Measurements from ENCODE around the gene C2CD3.

Gene C2CD3

DNA sequence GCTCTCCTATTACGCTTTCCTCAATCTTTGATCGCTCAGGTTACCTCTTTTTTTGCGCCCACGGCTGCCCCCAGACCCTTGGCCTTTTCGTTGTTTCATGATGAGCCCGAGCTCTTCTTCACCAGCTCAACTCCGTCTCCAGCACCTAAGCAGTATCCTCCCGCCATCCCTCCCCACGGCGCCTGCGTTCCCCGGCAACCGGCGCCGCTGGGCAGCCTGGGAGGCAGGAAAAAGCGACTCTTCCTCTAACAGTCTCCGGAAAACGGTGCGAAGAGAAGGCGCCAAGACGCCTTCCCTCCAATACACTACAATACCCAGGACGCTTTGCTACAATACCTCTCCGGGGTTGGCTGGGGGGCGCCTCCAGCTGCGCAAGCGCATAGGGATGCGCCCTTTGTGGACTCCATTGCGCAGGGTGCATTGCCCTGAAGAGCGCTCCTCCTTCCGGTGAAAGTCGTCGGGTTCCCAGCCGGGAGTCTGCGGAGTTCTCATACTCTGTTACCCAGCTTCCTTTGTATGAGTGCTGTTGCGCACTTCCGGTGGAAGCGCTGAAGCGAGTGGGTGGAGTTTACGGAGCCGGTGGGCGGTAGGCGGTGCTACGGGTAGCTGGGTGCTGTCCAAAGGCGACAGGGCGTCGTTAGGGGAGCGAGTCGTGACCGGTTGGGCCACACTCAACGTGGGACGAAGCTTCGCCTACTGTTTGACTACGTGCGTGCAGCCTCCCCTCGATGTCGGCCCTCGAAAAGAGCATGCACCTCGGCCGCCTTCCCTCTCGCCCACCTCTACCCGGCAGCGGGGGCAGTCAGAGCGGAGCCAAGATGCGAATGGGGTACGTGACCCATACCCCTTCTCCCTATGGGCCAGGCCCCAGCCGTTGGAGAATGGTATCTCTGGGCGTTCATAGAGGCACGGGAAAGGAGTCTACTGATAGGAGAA is at the start of gene C2CD3, which contains the start of gene PPME1:
TSS of gene C2CD3 (minus strand) at position 309 of the 936 bp plus-strand sequence. CDS start at position 99, 210 bp downstream.
TSS of gene PPME1 (plus strand) at position 596 of the 936 bp plus-strand sequence. CDS start at position 729, 133 bp downstream.
- DNase-seq (ENCODE audit: low read depth): peak; percentile 97

GRCh38 chr11:74220376-74220775 is 49.6 kb upstream of the C2CD3 start:
- DNase-seq (ENCODE audit: low read depth): no peak

DNA sequence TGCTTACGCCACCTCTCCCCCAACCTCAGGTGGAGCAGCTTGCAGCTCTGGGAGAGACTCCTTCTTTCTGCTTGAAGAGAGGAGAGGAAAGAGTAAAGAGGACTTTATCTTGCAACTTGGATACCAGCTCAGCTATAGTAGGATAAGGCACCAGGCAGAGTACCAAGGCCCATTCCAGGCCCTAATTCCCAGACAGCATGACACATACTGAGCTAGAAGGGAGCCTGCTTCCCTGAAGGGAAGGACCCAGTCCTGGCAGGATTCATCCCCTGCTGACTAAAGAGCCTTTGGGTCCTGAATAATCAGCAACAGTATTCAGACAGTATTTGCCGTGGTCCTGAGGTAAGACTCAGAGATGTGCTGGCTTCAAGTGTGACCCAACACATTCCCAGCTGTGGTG is 41.7 kb upstream of the C2CD3 start:
- no peak for DNase-seq (ENCODE audit: low read depth)

- no peak for DNase-seq (ENCODE audit: low read depth)
Observed at GRCh38 chr11:74208507-74208906, 37.7 kb upstream of the C2CD3 start.

DNA sequence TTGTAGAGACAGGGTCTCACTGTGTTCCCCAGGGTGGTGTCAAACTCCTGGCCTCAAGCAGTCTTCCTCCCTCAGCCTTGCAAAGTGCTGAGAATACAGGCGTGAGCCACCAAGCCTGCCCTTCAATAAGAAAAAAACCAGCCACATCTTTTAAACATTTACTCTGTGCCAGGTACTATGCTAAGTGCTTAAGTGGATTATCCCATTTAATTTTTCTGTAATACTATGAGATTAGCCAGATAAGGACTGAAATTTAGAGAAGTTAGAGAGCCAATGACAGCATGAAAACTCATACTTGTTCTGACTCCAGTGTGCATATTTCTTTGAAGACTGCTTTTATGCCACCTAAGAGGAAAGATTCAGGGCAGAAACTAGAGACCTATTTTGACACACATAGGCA is 35.9 kb upstream of the C2CD3 start:
- no peak for DNase-seq (ENCODE audit: low read depth)

GRCh38 chr11:74205181-74205580 is 34.4 kb upstream of the C2CD3 start:
- no peak for DNase-seq (ENCODE audit: low read depth)

GRCh38 chr11:74204701-74205100 is 33.9 kb upstream of the C2CD3 start:
- no peak for DNase-seq (ENCODE audit: low read depth)

DNA sequence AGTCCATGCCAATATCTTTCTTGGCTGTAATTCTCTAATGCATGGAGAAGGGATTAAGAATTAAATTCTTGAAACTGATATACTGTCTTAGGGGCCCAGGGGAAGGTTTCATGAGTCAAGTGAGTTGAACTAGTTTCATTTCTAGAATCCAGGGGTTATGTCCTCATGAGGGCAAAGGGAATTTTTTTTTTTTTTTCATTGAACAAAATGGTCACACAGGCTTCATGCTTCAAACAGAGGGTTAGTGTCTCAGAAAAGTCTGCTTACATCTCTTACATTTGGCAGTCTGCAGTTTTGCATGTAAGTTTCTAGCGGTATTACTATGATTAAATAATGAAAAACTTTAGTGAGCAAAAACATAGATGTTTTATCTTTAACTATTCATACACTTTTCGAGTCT is 33.2 kb upstream of the C2CD3 start:
- DNase-seq (ENCODE audit: low read depth): no peak

GRCh38 chr11:74196781-74197486 is 26.1 kb upstream of the C2CD3 start:
- no peak for DNase-seq (ENCODE audit: low read depth)

- DNase-seq (ENCODE audit: low read depth): no peak
Observed at GRCh38 chr11:74195828-74196227, 25.0 kb upstream of the C2CD3 start.

DNA sequence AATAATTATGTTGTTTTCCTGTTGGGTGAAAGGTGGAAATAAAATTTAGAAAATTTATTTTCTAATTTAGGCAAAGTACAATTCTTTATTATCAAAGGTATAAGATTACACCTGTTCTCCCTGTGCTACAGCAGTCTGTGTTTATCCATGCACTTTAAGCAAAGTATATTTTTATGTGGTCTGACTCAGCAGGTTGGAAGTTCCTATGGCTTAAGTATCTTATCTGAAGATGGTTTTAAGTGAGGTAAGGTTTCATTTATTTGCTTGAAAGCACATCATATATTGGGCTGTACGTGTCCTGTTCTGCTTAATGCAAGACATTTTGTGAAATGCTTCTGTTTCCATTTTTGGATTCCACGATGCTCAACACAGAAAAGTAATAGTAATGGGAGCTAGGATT is 14.9 kb upstream of the C2CD3 start:
- DNase-seq (ENCODE audit: low read depth): no peak

DNA sequence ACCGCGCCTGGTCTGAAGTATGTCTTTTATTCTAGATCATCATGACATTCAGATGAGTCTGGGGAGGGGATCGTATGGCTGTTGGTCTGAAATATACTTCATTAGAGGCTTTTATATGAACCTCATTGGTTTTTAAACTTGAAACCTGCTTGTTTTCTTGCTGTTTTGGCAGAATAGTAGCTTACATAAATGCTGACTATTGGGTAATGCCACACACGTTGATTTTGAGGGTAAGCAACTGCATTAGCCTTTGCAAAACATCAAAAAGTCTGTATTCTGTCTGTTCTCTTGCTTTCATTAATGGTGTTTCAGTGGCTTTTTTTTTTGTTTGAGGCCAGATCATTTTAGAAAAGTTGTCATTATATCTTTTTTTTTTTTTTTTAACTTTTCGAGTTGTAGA is 14.5 kb upstream of the C2CD3 start:
- no peak for DNase-seq (ENCODE audit: low read depth)

DNA sequence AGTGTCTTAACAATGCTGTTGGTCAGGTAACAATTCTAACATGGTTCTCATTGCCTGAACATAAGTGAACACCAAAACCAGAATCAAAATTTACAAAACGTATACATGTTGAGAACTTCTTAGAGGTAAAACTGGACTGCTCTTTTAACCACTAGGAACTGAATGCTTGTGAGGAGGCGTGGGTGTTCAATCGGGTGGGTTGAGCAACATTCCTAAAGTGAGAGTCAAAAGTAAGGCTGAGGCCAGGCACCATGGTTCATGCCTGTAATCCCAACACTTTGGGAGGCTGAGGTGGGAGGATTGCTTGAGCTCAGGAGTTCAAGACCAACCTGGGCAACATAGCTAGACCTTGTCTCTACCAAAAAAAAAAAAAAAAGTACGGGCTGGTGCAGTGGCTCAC is 11.8 kb upstream of the C2CD3 start:
- no peak for DNase-seq (ENCODE audit: low read depth)

DNA sequence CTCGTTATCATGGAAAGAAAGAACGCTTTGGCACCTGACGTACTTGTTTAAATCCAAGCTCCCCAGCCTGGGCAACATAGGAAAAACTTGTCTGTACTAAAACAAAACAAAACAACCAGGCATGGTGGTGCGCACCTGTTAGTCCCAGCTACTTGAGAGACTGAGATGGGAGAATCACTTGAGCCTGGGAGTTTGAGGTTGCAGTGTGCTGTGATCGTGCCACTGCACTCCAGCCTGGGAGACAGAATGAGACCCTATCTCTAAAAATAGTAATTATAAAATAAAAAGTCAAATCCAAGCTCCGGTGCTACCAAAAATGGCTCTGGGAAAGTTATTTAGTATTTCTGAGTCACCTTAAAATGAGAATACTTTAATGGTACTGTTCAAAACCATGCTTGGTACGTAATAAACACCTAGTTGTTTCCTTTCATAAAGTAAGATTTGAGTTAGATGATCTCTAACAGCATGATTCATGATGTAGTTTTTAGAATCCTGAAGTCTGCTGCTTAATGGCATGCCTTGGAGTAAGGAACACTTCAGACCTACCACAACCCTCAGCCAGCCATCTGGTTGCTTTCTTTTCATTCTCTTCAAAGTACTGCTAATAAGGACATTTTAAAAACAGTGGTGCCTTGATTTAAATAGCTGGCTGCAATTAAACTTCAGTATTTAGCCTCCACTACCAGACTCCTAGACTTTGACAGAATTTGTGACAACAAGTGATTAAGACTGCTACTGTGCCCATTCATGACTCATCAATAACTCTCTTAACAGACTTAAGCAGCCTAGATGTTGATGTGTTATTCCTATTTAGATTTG is 8.6 kb upstream of the C2CD3 start:
- DNase-seq (ENCODE audit: low read depth): no peak

DNA sequence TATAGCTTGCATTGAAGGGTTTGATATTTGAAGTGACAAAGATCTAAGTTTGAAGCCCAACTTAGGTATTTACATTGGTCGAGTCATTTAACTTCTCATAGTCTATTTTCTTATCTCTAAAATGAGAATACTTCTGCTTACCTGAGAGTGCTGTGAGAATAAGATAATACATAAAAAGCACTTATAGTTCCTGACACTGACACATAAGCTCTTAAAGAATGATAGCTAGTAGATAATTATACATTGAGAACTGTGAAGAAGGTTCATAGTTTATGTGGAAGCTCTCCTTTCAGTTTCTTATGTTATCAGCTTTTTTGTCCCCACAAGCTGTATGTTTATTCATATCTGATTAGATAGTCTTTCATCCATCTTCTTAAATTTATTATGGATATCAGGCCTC is 5.1 kb upstream of the C2CD3 start:
- no peak for DNase-seq (ENCODE audit: low read depth)

DNA sequence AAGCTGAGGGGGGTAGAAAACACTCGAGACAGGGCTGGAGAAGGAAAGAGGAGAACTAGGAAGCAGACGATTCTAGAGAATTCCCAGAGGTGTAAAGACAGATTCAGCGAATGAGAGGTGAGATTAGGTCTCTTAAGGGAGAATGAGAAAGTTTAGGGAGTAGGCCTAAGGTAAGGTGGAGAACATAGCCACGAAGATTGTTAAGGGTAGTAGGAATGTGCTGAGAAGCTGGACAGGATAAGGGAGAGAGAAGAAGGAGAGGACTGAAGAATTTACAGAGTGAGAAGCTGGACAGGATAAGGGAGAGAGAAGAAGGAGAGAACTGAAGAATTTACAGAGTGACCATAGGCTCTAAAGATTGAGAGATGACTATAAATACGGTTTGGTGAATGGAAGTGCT is 1.2 kb upstream of the C2CD3 start:
- no peak for DNase-seq (ENCODE audit: low read depth)

GRCh38 chr11:74171630-74171968 is 797 bp upstream of the C2CD3 start:
- no peak for DNase-seq (ENCODE audit: low read depth)

DNA sequence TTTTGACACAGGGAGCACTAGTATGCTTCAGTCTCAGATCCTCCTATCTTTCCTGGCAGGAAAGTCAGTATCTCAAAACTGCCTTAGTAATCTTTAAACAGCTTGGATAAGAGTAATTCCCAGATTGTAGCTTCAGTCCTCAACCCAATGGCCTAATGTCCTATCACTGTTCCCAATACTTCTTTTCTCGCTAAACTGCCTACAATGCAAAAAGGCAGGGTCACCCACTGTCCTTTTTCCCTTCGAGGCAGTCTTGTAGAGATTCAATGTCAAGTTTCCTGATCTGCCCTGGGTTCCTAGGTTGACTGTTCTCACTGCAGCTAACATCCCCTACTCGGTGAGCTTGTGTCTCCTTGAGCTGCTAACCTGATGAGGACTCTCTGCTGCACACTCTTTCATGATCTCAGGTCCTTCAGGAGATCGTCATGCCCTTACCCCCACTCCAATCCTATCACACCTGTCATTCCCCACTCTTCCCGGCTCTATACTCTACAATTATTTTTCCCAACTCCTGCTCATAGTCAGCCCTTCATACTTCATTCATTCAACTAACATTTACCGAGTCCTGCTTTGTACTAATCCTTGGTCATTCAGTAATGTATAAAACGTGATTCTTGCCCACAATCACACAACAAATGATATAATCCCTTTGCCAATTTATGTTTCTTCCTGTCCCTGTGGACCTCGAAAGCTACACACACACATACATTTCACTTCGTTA is 904 bp downstream of the C2CD3 start:
- peak; percentile 0 for DNase-seq (ENCODE audit: low read depth)

DNA sequence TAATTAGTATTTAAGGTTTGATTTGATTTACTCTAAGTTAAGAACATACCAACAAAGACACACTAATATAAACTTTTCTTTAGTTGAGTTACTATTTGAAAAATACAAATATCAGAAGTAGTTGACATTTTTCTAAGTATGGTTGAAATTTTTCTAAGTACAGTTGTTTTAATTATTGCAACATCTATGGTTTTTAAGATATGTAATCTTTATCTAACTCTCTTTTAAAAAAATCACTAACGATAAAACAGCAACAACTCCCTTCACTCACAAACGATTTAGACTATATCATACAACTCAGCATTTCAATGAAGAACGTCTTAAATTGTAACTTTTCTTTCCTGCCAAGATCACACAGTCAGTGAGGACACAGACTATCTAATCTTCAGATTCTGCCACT is 2.0 kb downstream of the C2CD3 start:
- no peak for DNase-seq (ENCODE audit: low read depth)

GRCh38 chr11:74162681-74163467 is 7.9 kb downstream of the C2CD3 start:
- DNase-seq (ENCODE audit: low read depth): no peak

DNA sequence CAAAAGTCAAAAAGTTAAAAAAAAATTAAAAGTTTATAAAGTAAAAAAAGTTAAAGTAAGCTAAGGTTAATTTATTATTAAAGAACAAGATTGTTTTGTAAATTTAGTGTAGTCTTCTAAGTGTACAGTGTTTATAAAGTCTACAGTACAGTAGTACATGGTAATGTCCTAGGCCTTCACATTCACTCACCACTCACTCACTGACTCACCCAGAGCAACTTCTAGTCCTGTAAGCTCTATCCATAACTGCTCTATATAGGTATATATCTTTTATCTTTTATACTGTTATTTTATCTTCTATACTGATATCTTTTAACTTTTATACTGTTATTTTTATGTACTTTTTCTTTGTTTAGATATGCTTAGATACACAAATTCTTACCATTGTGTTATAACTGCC is 11.2 kb downstream of the C2CD3 start:
- no peak for DNase-seq (ENCODE audit: low read depth)
